Mesendoderm (in vitro differentiated cells): ENCODE results near the gene PRAMEF17.
"Not testable (repeated sequence)": the region's sequence is repeated elsewhere in the genome, so short reads cannot be mapped to it uniquely, and the experiment has no call there.

Source experiments
- DNase-seq: peaks from one replicate; pipeline ENCODE4 v3.0.0; 2013
- H2AK5ac ChIP-seq: 2 replicates; pipeline ENCODE4 v1.6.1; 2013; ENCODE audit warnings: low read length, inconsistent platforms
- H2BK120ac ChIP-seq: 2 replicates; pipeline ENCODE4 v1.6.1; 2013; ENCODE audit warnings: low read depth, mild to moderate bottlenecking, low read length, moderate library complexity, mixed read lengths
- H2BK15ac ChIP-seq: replicated peaks from 2 replicates; pipeline ENCODE4 v1.6.1; 2013; ENCODE audit warnings: low read depth, mild to moderate bottlenecking, moderate library complexity
- H2BK5ac ChIP-seq: 2 replicates; pipeline ENCODE4 v1.6.1; 2013; ENCODE audit warnings: low read length, inconsistent platforms
- H3K18ac ChIP-seq: 2 replicates; pipeline ENCODE4 v1.6.1; 2013; ENCODE audit warnings: mild to moderate bottlenecking, low read length, mixed read lengths
- H3K23ac ChIP-seq: one replicate; pipeline ENCODE4 v1.6.1; 2013; ENCODE audit warnings: low read length
- H3K27ac ChIP-seq: 2 replicates; pipeline ENCODE4 v1.5.1; 2013; ENCODE audit warnings: low read depth, mild to moderate bottlenecking, inconsistent platforms, low read length, moderate library complexity
- H3K27me3 ChIP-seq: 2 replicates; pipeline ENCODE4 v1.6.1; 2013; ENCODE audit warnings: low read length, control low read depth, mild to moderate bottlenecking, inconsistent platforms; ENCODE audit not compliant: insufficient read depth, poor library complexity
- H3K36me3 ChIP-seq: 2 replicates; pipeline ENCODE4 v1.6.1; 2013; ENCODE audit warnings: low read length, inconsistent platforms; ENCODE audit not compliant: control insufficient read depth, insufficient read depth
- H3K4ac ChIP-seq: one replicate; pipeline ENCODE4 v1.6.1; 2013; ENCODE audit warnings: low read depth, mild to moderate bottlenecking, low read length, moderate library complexity
- H3K4me1 ChIP-seq: 2 replicates; pipeline ENCODE4 v1.6.1; 2013; ENCODE audit warnings: low read depth, low read length, inconsistent platforms; ENCODE audit not compliant: control insufficient read depth
- H3K4me2 ChIP-seq: 2 replicates; pipeline ENCODE4 v1.6.1; 2013; ENCODE audit warnings: low read length
- H3K4me3 ChIP-seq: 2 replicates; pipeline ENCODE4 v1.5.1; 2013; ENCODE audit warnings: mild to moderate bottlenecking, low read length
- H3K56ac ChIP-seq: one replicate; pipeline ENCODE4 v1.6.1; 2013; ENCODE audit warnings: low read length
- H3K79me1 ChIP-seq: 2 replicates; pipeline ENCODE4 v1.6.1; 2013; ENCODE audit warnings: low read length, inconsistent platforms
- H3K79me2 ChIP-seq: 2 replicates; pipeline ENCODE4 v1.6.1; 2013; ENCODE audit warnings: mild to moderate bottlenecking, low read length; ENCODE audit not compliant: control insufficient read depth, insufficient read depth
- H3K9ac ChIP-seq: 2 replicates; pipeline ENCODE4 v1.6.1; 2013; ENCODE audit warnings: low read length, inconsistent platforms
- H4K5ac ChIP-seq: one replicate; pipeline ENCODE4 v1.6.1; 2013; ENCODE audit warnings: low read length
- H4K8ac ChIP-seq: one replicate; pipeline ENCODE4 v1.6.1; 2013; ENCODE audit warnings: low read depth, mild to moderate bottlenecking, control low read depth, low read length, moderate library complexity
- WGBS: extraction: QIAGEN DNeasy Blood & Tissue Kit; methylation state at CpG from one replicate; pipeline ENCODE4 v1.1.7; 2013; ENCODE audit warnings: low lambda C conversion rate, missing lambda C conversion rate; ENCODE audit not compliant: insufficient coverage; ENCODE audit errors: extremely low coverage; 5-methylcytosine and 5-hydroxymethylcytosine counted together

Gene PRAMEF17

DNA sequence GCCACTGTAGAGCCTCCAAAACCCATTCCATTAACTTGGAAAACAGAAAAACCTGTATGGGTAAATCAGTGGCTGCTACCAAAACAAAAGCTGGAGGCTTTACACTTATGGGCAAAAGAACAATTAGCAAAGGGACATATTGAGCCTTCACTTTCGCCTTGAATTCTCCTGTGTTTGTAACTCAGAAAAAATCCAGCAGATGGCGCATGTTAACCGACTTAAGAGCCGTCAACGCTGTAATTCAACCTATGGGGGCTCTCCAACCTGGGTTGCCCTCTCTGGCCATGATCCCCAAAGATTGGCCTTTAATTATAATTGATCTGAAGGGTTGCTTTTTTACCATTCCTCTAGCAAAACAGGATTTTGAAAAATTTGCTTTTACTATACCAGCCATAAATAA lies 32.7 kb upstream of the PRAMEF17 start:
- WGBS = no CpG with 5 or more reads among the region's 5 CpGs
- not testable (repeated sequence) for H4K5ac ChIP-seq, H3K9ac ChIP-seq, H3K27ac ChIP-seq, H3K27me3 ChIP-seq, H3K23ac ChIP-seq, H3K18ac ChIP-seq, H2AK5ac ChIP-seq, H3K79me2 ChIP-seq, H3K4ac ChIP-seq, H3K79me1 ChIP-seq, H2BK120ac ChIP-seq, H2BK15ac ChIP-seq, H3K4me1 ChIP-seq, H3K36me3 ChIP-seq, H4K8ac ChIP-seq, H3K4me2 ChIP-seq, H3K56ac ChIP-seq, H3K4me3 ChIP-seq, H2BK5ac ChIP-seq
- DNase-seq = peak; percentile 64

DNA sequence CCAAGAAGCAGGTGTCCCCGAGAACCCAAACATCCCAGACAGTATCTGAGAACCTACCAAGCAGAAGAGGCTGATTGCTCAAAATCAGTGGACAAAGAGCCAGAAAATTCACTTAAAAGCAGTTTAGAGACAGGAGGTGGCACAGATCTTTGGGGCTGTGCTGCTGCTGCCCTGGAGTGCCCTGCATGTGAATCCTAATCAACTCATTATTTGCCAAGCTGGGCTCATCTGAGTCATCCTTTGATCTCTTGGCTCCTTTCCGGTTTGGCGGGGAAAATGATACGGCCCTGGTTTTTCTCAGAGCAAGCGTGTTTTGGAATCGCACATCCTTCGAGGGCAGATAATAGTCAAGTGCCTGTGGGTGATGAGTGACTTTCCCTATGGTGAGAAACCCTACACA lies 27.1 kb upstream of the PRAMEF17 start:
- H3K18ac ChIP-seq, H3K23ac ChIP-seq, H3K79me1 ChIP-seq, DNase-seq, H2BK5ac ChIP-seq, H2BK15ac ChIP-seq, H3K4me1 ChIP-seq, H3K56ac ChIP-seq, H3K27ac ChIP-seq, H2AK5ac ChIP-seq, H3K4me3 ChIP-seq, H3K9ac ChIP-seq, H4K5ac ChIP-seq, H3K4me2 ChIP-seq, H3K36me3 ChIP-seq, H4K8ac ChIP-seq, H2BK120ac ChIP-seq, H3K79me2 ChIP-seq, H3K4ac ChIP-seq, H3K27me3 ChIP-seq: not testable (repeated sequence)
- WGBS = no CpG with 5 or more reads among the region's 7 CpGs

DNA sequence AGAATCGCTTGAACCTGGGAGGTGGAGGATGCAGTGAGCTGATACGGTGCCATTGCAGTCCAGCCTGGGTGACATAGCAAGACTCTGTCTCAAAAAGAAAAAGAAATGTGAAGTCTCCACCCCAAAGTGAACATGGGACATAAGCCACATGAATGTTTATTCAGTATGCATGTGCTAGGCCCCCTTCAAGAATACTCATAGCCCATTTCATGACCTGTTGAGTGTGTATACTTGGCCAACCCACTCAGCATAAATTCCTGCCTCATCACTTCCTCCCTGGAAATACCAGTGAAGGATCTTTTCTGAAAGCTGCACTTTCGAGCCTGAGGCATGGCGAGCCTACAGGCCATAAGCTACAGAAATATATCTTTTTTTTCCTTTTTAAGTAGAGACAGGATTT lies 24.5 kb upstream of the PRAMEF17 start:
- H4K8ac ChIP-seq, H3K18ac ChIP-seq, H2BK120ac ChIP-seq, H2BK15ac ChIP-seq, H3K27ac ChIP-seq, H3K56ac ChIP-seq, H3K79me1 ChIP-seq, H3K27me3 ChIP-seq, H2BK5ac ChIP-seq, H3K4me3 ChIP-seq, DNase-seq, H3K4ac ChIP-seq, H3K4me1 ChIP-seq, H3K9ac ChIP-seq, H2AK5ac ChIP-seq, H4K5ac ChIP-seq, H3K4me2 ChIP-seq, H3K36me3 ChIP-seq, H3K23ac ChIP-seq, H3K79me2 ChIP-seq: not testable (repeated sequence)
- WGBS = no CpG with 5 or more reads among the region's 4 CpGs

DNA sequence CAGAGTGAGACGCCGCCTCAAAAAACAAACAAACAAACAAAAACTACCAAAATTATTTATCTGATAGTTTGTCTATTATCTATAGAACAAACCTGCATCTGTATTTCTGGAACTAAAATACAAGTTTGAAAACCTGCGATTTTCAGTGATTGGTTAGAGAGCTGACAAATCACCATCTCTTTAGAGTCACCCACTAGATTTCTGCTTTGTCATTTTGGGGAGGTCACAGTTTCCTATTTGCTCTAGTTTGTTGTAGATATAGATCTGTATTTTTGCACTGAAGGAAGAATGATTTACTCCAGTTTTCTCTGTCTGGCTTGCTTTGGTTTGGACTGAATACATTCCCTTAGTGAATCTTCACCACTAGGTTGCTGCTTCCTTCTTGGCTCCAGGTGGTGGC lies 22.9 kb upstream of the PRAMEF17 start:
- H3K18ac ChIP-seq, H2BK5ac ChIP-seq, H2BK15ac ChIP-seq, H3K27me3 ChIP-seq, DNase-seq, H3K9ac ChIP-seq, H3K4me2 ChIP-seq, H3K23ac ChIP-seq, H4K8ac ChIP-seq, H4K5ac ChIP-seq, H3K4me1 ChIP-seq, H3K4me3 ChIP-seq, H3K79me1 ChIP-seq, H2AK5ac ChIP-seq, H3K4ac ChIP-seq, H3K27ac ChIP-seq, H3K56ac ChIP-seq, H2BK120ac ChIP-seq, H3K36me3 ChIP-seq, H3K79me2 ChIP-seq: not testable (repeated sequence)
- no CpG with 5 or more reads among the region's 3 CpGs for WGBS

DNA sequence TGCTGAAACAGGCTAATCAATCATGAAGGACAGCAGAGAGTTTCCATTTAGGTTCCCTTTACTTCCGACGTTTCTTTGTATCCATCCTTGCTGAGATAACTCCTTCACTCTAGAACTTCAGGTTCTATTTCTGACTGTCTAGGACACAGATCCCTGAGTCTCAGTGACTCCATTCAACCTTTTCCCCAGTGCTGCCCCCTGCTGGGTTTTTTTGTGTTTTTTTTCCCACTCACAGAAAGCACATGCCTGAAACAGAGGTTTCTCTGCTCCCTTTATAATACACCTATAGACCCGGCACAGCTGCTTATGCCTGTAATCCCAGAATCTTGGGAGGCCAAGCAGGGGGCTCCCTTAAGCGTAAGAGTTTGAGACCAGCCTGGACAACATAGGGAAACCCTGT lies 20.9 kb upstream of the PRAMEF17 start:
- WGBS = no CpG with 5 or more reads among the region's 4 CpGs
- not testable (repeated sequence) for H3K9ac ChIP-seq, H3K4me1 ChIP-seq, H2BK5ac ChIP-seq, H3K36me3 ChIP-seq, H3K56ac ChIP-seq, H3K4me3 ChIP-seq, H3K27ac ChIP-seq, H3K4me2 ChIP-seq, H4K8ac ChIP-seq, H3K23ac ChIP-seq, H3K18ac ChIP-seq, H3K79me2 ChIP-seq, H4K5ac ChIP-seq, H2AK5ac ChIP-seq, H3K4ac ChIP-seq, H3K27me3 ChIP-seq, H2BK120ac ChIP-seq, H3K79me1 ChIP-seq, H2BK15ac ChIP-seq
- DNase-seq = peak; percentile 1

DNA sequence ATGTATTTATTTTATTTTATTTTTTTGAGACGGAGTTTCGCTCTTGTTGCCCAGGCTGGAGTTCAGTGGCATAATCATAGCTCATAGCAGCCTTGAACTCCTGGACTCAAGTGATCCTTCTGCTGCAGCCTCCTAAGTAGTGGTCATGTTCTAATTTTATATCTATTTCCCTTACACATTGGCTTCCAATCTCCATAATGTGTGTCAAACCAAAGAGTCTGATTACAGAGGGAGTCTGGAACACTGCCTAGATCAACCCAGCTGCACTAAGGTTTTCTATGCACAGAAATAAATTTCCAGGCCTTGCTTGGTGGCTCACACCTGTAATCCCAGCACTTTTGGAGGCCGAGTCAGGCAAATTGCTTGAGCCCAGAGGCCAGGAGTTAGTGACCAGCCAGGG lies 10.4 kb upstream of the PRAMEF17 start:
- not testable (repeated sequence) for H3K4me1 ChIP-seq, H3K18ac ChIP-seq, H3K4ac ChIP-seq, H3K27ac ChIP-seq, H3K23ac ChIP-seq, H3K9ac ChIP-seq, H3K27me3 ChIP-seq, H4K8ac ChIP-seq, H3K79me1 ChIP-seq, H2BK15ac ChIP-seq, H2AK5ac ChIP-seq, H4K5ac ChIP-seq, H3K79me2 ChIP-seq, H2BK120ac ChIP-seq, H2BK5ac ChIP-seq, H3K56ac ChIP-seq, H3K36me3 ChIP-seq, H3K4me2 ChIP-seq, DNase-seq, H3K4me3 ChIP-seq
- no CpG with 5 or more reads among the region's 3 CpGs for WGBS
